HUES64 (cell line): ENCODE results near the gene AK8. TPM values are rescaled to one million over a fixed set of nuclear protein-coding genes. Genes with fewer than 3 reads are reported as not detected.

ENCODE experiments used
- H3K27ac ChIP-seq: 2 replicates; pipeline ENCODE4 v1.7.0; 2013; ENCODE audit warnings: low read depth, low read length, inconsistent platforms
- H3K27me3 ChIP-seq: 2 replicates; pipeline ENCODE4 v1.6.1; 2013; ENCODE audit warnings: mild to moderate bottlenecking, low read length; ENCODE audit not compliant: insufficient read depth
- H3K36me3 ChIP-seq: 2 replicates; pipeline ENCODE4 v1.6.1; 2013; ENCODE audit warnings: mild to moderate bottlenecking, low read length; ENCODE audit not compliant: insufficient read depth
- H3K4me1 ChIP-seq: 2 replicates; pipeline ENCODE4 v1.6.1; 2013; ENCODE audit warnings: mild to moderate bottlenecking, low read length, moderate library complexity; ENCODE audit not compliant: insufficient read depth
- H3K4me3 ChIP-seq: 2 replicates; pipeline ENCODE4 v1.5.1; 2013; ENCODE audit warnings: mild to moderate bottlenecking, low read length, moderate library complexity
- H3K9ac ChIP-seq: 2 replicates; pipeline ENCODE4 v1.6.1; 2013; ENCODE audit warnings: mild to moderate bottlenecking, low read depth, low read length
- H3K9me3 ChIP-seq: 2 replicates; pipeline ENCODE4 v1.6.1; 2013; ENCODE audit warnings: low read depth, low read length; ENCODE audit not compliant: insufficient read depth
- WGBS: fragments of 150-250, 120-280 bp; methylation state at CpG from one replicate; pipeline ENCODE4 v1.1.7; 2013; ENCODE audit warnings: missing lambda C conversion rate; 5-methylcytosine and 5-hydroxymethylcytosine counted together
- polyA plus RNA-seq, 2 experiments: library from polyadenylated mRNA; stranded (reverse); fragments of 50-300 nt; gene quantifications; one replicate each; pipeline ENCODE4 v1.2.3, GENCODE V29; 2013

The AK8 gene
- 0.20 TPM for polyA plus RNA-seq (2013, experiment 1 of 2)
- 0.70 TPM for polyA plus RNA-seq (2013, experiment 2 of 2)

- WGBS = under 1% methylated on average over 87 of the region's 89 CpGs
- H3K27me3 ChIP-seq = peaks cover 22% of the 10 kb centered on the region
- H3K36me3 ChIP-seq = no peaks in the 10 kb centered on the region
- no peaks in the 10 kb centered on the region for H3K4me1 ChIP-seq
- H3K27ac ChIP-seq = no peak within 1 kb of the TSS
- H3K4me3 ChIP-seq = peak within 1 kb of the TSS; percentile 92
- no peaks in the 10 kb centered on the region for H3K9me3 ChIP-seq
- peak within 1 kb of the TSS; percentile 74 for H3K9ac ChIP-seq
Observed at GRCh38 chr9:132877824-132878694, at the start of gene AK8. Gene AK8 (minus strand): TSS chr9:132878284. CDS start chr9:132878255, 29 bp downstream.

- Histone ChIP-seq H3K27me3 (no peaks in the 10 kb centered on the region), H3K9me3 (no peaks in the 10 kb centered on the region), H3K36me3 (peaks cover 69% of the 10 kb centered on the region), H3K4me1 (no peaks in the 10 kb centered on the region), H3K9ac (no peak overlapping the region), H3K4me3 (no peak overlapping the region), H3K27ac (no peak overlapping the region)
- 89% methylated on average over 7 of the region's 7 CpGs for WGBS
Observed at GRCh38 chr9:132927704-132928103, 49.6 kb upstream of the AK8 start.

- H3K36me3 ChIP-seq = peaks cover 96% of the 10 kb centered on the region
- H3K4me3 ChIP-seq = no peak overlapping the region
- 96% methylated on average over 9 of the region's 9 CpGs for WGBS
- no peak overlapping the region for H3K9ac ChIP-seq
- no peak overlapping the region for H3K27ac ChIP-seq
- H3K9me3 ChIP-seq = no peaks in the 10 kb centered on the region
- no peaks in the 10 kb centered on the region for H3K4me1 ChIP-seq
- no peaks in the 10 kb centered on the region for H3K27me3 ChIP-seq
Observed at GRCh38 chr9:132923346-132923902, 45.3 kb upstream of the AK8 start.

- Histone ChIP-seq H3K4me1 (no peaks in the 10 kb centered on the region), H3K27me3 (no peaks in the 10 kb centered on the region), H3K36me3 (peaks cover 94% of the 10 kb centered on the region), H3K9ac (no peak overlapping the region), H3K9me3 (no peaks in the 10 kb centered on the region), H3K4me3 (no peak overlapping the region), H3K27ac (no peak overlapping the region)
- WGBS = 95% methylated on average over 7 of the region's 7 CpGs
Observed at GRCh38 chr9:132919614-132920268, 41.7 kb upstream of the AK8 start.

GRCh38 chr9:132914924-132915323, 36.8 kb upstream of the AK8 start:
- H3K4me1 ChIP-seq = no peaks in the 10 kb centered on the region
- no peak overlapping the region for H3K27ac ChIP-seq
- WGBS = 98% methylated on average over 6 of the region's 6 CpGs
- peaks cover 75% of the 10 kb centered on the region for H3K36me3 ChIP-seq
- no peaks in the 10 kb centered on the region for H3K9me3 ChIP-seq
- no peaks in the 10 kb centered on the region for H3K27me3 ChIP-seq
- H3K4me3 ChIP-seq = no peak overlapping the region
- H3K9ac ChIP-seq = no peak overlapping the region

GRCh38 chr9:132912131-132912530, 34.0 kb upstream of the AK8 start:
- H3K27ac ChIP-seq = no peak overlapping the region
- H3K9me3 ChIP-seq = no peaks in the 10 kb centered on the region
- no peaks in the 10 kb centered on the region for H3K4me1 ChIP-seq
- no peak overlapping the region for H3K9ac ChIP-seq
- no peaks in the 10 kb centered on the region for H3K27me3 ChIP-seq
- 95% methylated on average over 4 of the region's 4 CpGs for WGBS
- H3K36me3 ChIP-seq = peaks cover 66% of the 10 kb centered on the region
- no peak overlapping the region for H3K4me3 ChIP-seq

- Histone ChIP-seq H3K36me3 (peaks cover 59% of the 10 kb centered on the region), H3K27me3 (no peaks in the 10 kb centered on the region), H3K27ac (no peak overlapping the region)
Observed at GRCh38 chr9:132910376-132910775, 32.3 kb upstream of the AK8 start.

GRCh38 chr9:132909311-132909710, 31.2 kb upstream of the AK8 start:
- no peak overlapping the region for H3K9ac ChIP-seq
- peaks cover 60% of the 10 kb centered on the region for H3K36me3 ChIP-seq
- no peak overlapping the region for H3K4me3 ChIP-seq
- WGBS = 92% methylated on average over 2 of the region's 2 CpGs
- no peaks in the 10 kb centered on the region for H3K9me3 ChIP-seq
- H3K27me3 ChIP-seq = no peaks in the 10 kb centered on the region
- no peak overlapping the region for H3K27ac ChIP-seq
- peaks cover 3% of the 10 kb centered on the region; the same call in 1 of the 2 replicates for H3K4me1 ChIP-seq

More at GRCh38 chr9:132910376-132910775, 32.3 kb upstream of the AK8 start:
- H3K9ac ChIP-seq = no peak overlapping the region
- no peaks in the 10 kb centered on the region for H3K9me3 ChIP-seq
- no peaks in the 10 kb centered on the region for H3K4me1 ChIP-seq
- WGBS = 92% methylated on average over 6 of the region's 6 CpGs
- H3K4me3 ChIP-seq = no peak overlapping the region

GRCh38 chr9:132908635-132909034, 30.6 kb upstream of the AK8 start:
- Histone ChIP-seq H3K27ac (no peak overlapping the region), H3K27me3 (no peaks in the 10 kb centered on the region), H3K9ac (no peak overlapping the region), H3K4me1 (peaks cover 10% of the 10 kb centered on the region), H3K9me3 (no peaks in the 10 kb centered on the region), H3K36me3 (peaks cover 60% of the 10 kb centered on the region), H3K4me3 (no peak overlapping the region)
- WGBS = 98% methylated on average over 7 of the region's 7 CpGs

GRCh38 chr9:132905726-132906125, 27.6 kb upstream of the AK8 start:
- H3K4me3 ChIP-seq = no peak overlapping the region
- 95% methylated on average over 12 of the region's 12 CpGs for WGBS

More at GRCh38 chr9:132905726-132906125, 27.6 kb upstream of the AK8 start:
- peaks cover 20% of the 10 kb centered on the region for H3K4me1 ChIP-seq
- H3K9ac ChIP-seq = no peak overlapping the region
- H3K36me3 ChIP-seq = peaks cover 62% of the 10 kb centered on the region
- H3K27ac ChIP-seq = no peak overlapping the region
- no peaks in the 10 kb centered on the region for H3K27me3 ChIP-seq
- no peaks in the 10 kb centered on the region for H3K9me3 ChIP-seq
